ENCODE results near the gene TP53I13. TPM values are rescaled to one million over a fixed set of nuclear protein-coding genes. Genes with fewer than 3 reads are reported as not detected.
"Not testable (repeated sequence)": the region's sequence is repeated elsewhere in the genome, so short reads cannot be mapped to it uniquely, and the experiment has no call there.

Gene TP53I13
- total and polyA plus RNA-seq, 3 donors from 2014 or later: 72.3 to 89.6 (median 86.3) TPM

- H3K36me3 ChIP-seq (ENCODE audit: low read depth, missing control alignments): no peaks in the 10 kb centered on the region
- H3K9me3 ChIP-seq: no peaks in the 10 kb centered on the region
- 87 to 89% methylated on average over 1 of the region's 1 CpG for WGBS, 2 donors
- intact Hi-C loops (cut with DNase I; ENCODE audit: low total_unique reads): no loop called here
- DNase-seq: no peak
- H3K27ac ChIP-seq: no peak overlapping the region
- H3K27me3 ChIP-seq: no peaks in the 10 kb centered on the region
- TF ChIP-seq CTCF (IDR thresholded peaks at IDR 0.05) (no peak), POLR2A (IDR thresholded peaks at IDR 0.05) (no peak)
- peaks cover 6% of the 10 kb centered on the region for H3K4me1 ChIP-seq
- H3K4me3 ChIP-seq: no peak overlapping the region
These were observed 11.3 kb upstream of the TP53I13 start for GRCh38 chr17:29557085-29557738.

- H3K4me3 ChIP-seq: no peak overlapping the region
- no peak for DNase-seq
These were observed 10.8 kb upstream of the TP53I13 start for GRCh38 chr17:29557739-29558116.

GRCh38 chr17:29558139-29558538 is 10.4 kb upstream of the TP53I13 start:
- H3K36me3 ChIP-seq (ENCODE audit: low read depth, missing control alignments); H3K4me3 ChIP-seq; intact Hi-C loops (cut with DNase I; ENCODE audit: low total_unique reads); DNase-seq; H3K27me3 ChIP-seq; H3K4me1 ChIP-seq; H3K27ac ChIP-seq; H3K9me3 ChIP-seq: not testable (repeated sequence)
- WGBS, 2 donors: 95 to 99% methylated on average over 5 of the region's 5 CpGs

More at GRCh38 chr17:29557739-29558116, 10.8 kb upstream of the TP53I13 start:
- no peak for TF ChIP-seq POLR2A (IDR thresholded peaks at IDR 0.05)
- no peak for TF ChIP-seq CTCF (IDR thresholded peaks at IDR 0.05)
- Histone ChIP-seq H3K27me3 (no peaks in the 10 kb centered on the region), H3K27ac (no peak overlapping the region), H3K4me1 (peaks cover 6% of the 10 kb centered on the region), H3K9me3 (no peaks in the 10 kb centered on the region), H3K36me3 (ENCODE audit: low read depth, missing control alignments) (no peaks in the 10 kb centered on the region)
- intact Hi-C loops (cut with DNase I; ENCODE audit: low total_unique reads): no loop called here

GRCh38 chr17:29559640-29560039 is 8.9 kb upstream of the TP53I13 start:
- Histone ChIP-seq H3K27me3 (no peaks in the 10 kb centered on the region), H3K27ac (no peak overlapping the region), H3K4me1 (peaks cover 6% of the 10 kb centered on the region), H3K36me3 (ENCODE audit: low read depth, missing control alignments) (no peaks in the 10 kb centered on the region), H3K9me3 (no peaks in the 10 kb centered on the region), H3K4me3 (no peak overlapping the region)
- DNase-seq: no peak
- intact Hi-C loops (cut with DNase I; ENCODE audit: low total_unique reads): no loop called here
- TF ChIP-seq CTCF (IDR thresholded peaks at IDR 0.05) (no peak), POLR2A (IDR thresholded peaks at IDR 0.05) (no peak)
- 96 to 98% methylated on average over 2 of the region's 2 CpGs for WGBS, 2 donors

GRCh38 chr17:29560316-29560715 is 8.2 kb upstream of the TP53I13 start:
- TF ChIP-seq POLR2A (IDR thresholded peaks at IDR 0.05): no peak
- no peak for TF ChIP-seq CTCF (IDR thresholded peaks at IDR 0.05)
- no peaks in the 10 kb centered on the region for H3K27me3 ChIP-seq
- H3K4me1 ChIP-seq: peaks cover 6% of the 10 kb centered on the region
- DNase-seq: no peak
- no peaks in the 10 kb centered on the region for H3K36me3 ChIP-seq (ENCODE audit: low read depth, missing control alignments)
- H3K4me3 ChIP-seq: no peak overlapping the region
- 69 to 72% methylated on average over 6 of the region's 6 CpGs for WGBS, 2 donors
- intact Hi-C loops (cut with DNase I; ENCODE audit: low total_unique reads): no loop called here
- no peaks in the 10 kb centered on the region for H3K9me3 ChIP-seq
- no peak overlapping the region for H3K27ac ChIP-seq
